Urinary bladder (tissue), 4 donors: ENCODE results near the gene OR1J4. TPM values are rescaled to one million over a fixed set of nuclear protein-coding genes. Genes with fewer than 3 reads are reported as not detected.
"Not testable (repeated sequence)": the region's sequence is repeated elsewhere in the genome, so short reads cannot be mapped to it uniquely, and the experiment has no call there.

Experiments
- DNase-seq: peaks from one replicate; pipeline ENCODE4 v3.0.0-alpha.2; 2015; ENCODE audit errors: extremely low spot score
- H3K27ac ChIP-seq: one replicate; pipeline ENCODE4 v1.5.1; 2013; ENCODE audit warnings: low read depth, mild to moderate bottlenecking, moderate library complexity
- H3K36me3 ChIP-seq: one replicate; pipeline ENCODE4 v1.6.1; 2013; ENCODE audit warnings: mild to moderate bottlenecking, moderate library complexity; ENCODE audit not compliant: insufficient read depth
- H3K4me1 ChIP-seq: one replicate; pipeline ENCODE4 v1.6.1; 2013; ENCODE audit warnings: mild to moderate bottlenecking, moderate library complexity; ENCODE audit not compliant: insufficient read depth
- H3K4me3 ChIP-seq: one replicate; pipeline ENCODE4 v1.5.1; 2013; ENCODE audit warnings: low read depth, low read length
- WGBS: extraction: QIAGEN DNeasy Blood & Tissue Kit; methylation state at CpG from one replicate; pipeline ENCODE4 v1.1.7; 2013; 5-methylcytosine and 5-hydroxymethylcytosine counted together
- polyA plus RNA-seq: library from polyadenylated mRNA; stranded (reverse); fragments of 200-250 nt; gene quantifications from one replicate; pipeline ENCODE4 v1.2.3, GENCODE V29; 2013
- total RNA-seq: library from RNA; depleted of rRNA; stranded (reverse); fragments of >200 nt; gene quantifications from one replicate; pipeline ENCODE4 v1.2.3, GENCODE V29; 2014
- donor health status: healthy with polysubstance abuse.
- donor health status: healthy.

Gene OR1J4
- total and polyA plus RNA-seq, 2 donors: not detected

GRCh38 chr9:122536134-122536533 lies 17.2 kb downstream of the OR1J4 start:
- Histone ChIP-seq H3K36me3 (no peaks in the 10 kb centered on the region), H3K4me1 (no peaks in the 10 kb centered on the region), H3K27ac (no peak overlapping the region), H3K4me3 (no peak overlapping the region)
- WGBS: 95% methylated on average over 1 of the region's 1 CpG
- no peak for DNase-seq

GRCh38 chr9:122537066-122537465 lies 18.1 kb downstream of the OR1J4 start:
- H3K4me1 ChIP-seq, H3K4me3 ChIP-seq, H3K36me3 ChIP-seq, H3K27ac ChIP-seq, DNase-seq: not testable (repeated sequence)
- 75% methylated on average over 7 of the region's 7 CpGs for WGBS

- Histone ChIP-seq H3K36me3 (no peaks in the 10 kb centered on the region), H3K4me1 (no peaks in the 10 kb centered on the region), H3K27ac (no peak overlapping the region), H3K4me3 (no peak overlapping the region)
- no peak for DNase-seq
- 66% methylated on average over 2 of the region's 2 CpGs for WGBS
These were observed 19.8 kb downstream of the OR1J4 start for GRCh38 chr9:122538757-122539156.

GRCh38 chr9:122546196-122546595 lies 27.3 kb downstream of the OR1J4 start:
- Histone ChIP-seq H3K27ac (no peak overlapping the region), H3K36me3 (no peaks in the 10 kb centered on the region), H3K4me3 (no peak overlapping the region), H3K4me1 (no peaks in the 10 kb centered on the region)
- 59% methylated on average over 8 of the region's 8 CpGs for WGBS
- DNase-seq: no peak

GRCh38 chr9:122551371-122551770 lies 32.4 kb downstream of the OR1J4 start:
- H3K4me1 ChIP-seq: no peaks in the 10 kb centered on the region
- DNase-seq: no peak
- WGBS: 70% methylated on average over 5 of the region's 5 CpGs
- H3K36me3 ChIP-seq: no peaks in the 10 kb centered on the region
- no peak overlapping the region for H3K27ac ChIP-seq
- no peak overlapping the region for H3K4me3 ChIP-seq

- no peak within 1 kb of the TSS for H3K4me3 ChIP-seq
- H3K36me3 ChIP-seq: no peaks in the 10 kb centered on the region
- WGBS: 62% methylated on average over 2 of the region's 2 CpGs
These were observed 33.9 kb downstream of the OR1J4 start, which contains the start of gene OR1N2 for GRCh38 chr9:122552812-122553211. OR1N2 (plus strand) TSS chr9:122553112; CDS start chr9:122553212, 100 bp downstream.

GRCh38 chr9:122561446-122561845 lies 42.5 kb downstream of the OR1J4 start:
- 82% methylated on average over 4 of the region's 4 CpGs for WGBS
- Histone ChIP-seq H3K4me3 (no peak overlapping the region), H3K36me3 (no peaks in the 10 kb centered on the region), H3K27ac (no peak overlapping the region), H3K4me1 (no peaks in the 10 kb centered on the region)
- DNase-seq: no peak

More at GRCh38 chr9:122552812-122553211, 33.9 kb downstream of the OR1J4 start, which contains the start of gene OR1N2:
- Histone ChIP-seq H3K27ac (no peak within 1 kb of the TSS), H3K4me1 (no peaks in the 10 kb centered on the region)
- DNase-seq: no peak

- WGBS: 51% methylated on average over 9 of the region's 9 CpGs
- Histone ChIP-seq H3K4me1 (no peaks in the 10 kb centered on the region), H3K27ac (no peak overlapping the region), H3K4me3 (no peak overlapping the region), H3K36me3 (no peaks in the 10 kb centered on the region)
- no peak for DNase-seq
These were observed 43.3 kb downstream of the OR1J4 start for GRCh38 chr9:122562134-122562760.

GRCh38 chr9:122567901-122568300 lies 49.0 kb downstream of the OR1J4 start:
- WGBS: 89% methylated on average over 4 of the region's 4 CpGs
- H3K4me3 ChIP-seq: no peak overlapping the region
- H3K36me3 ChIP-seq: no peaks in the 10 kb centered on the region
- no peaks in the 10 kb centered on the region for H3K4me1 ChIP-seq
- DNase-seq: no peak
- no peak overlapping the region for H3K27ac ChIP-seq

Other genes starting within 250 kb of the OR1J4 start
- gene PTGS1, start 148.1 kb upstream of the OR1J4 start, total RNA-seq: 98.8 TPM
- 348 TPM for gene PTGS1, start 148.1 kb upstream of the OR1J4 start, polyA plus RNA-seq
- gene OR1J1, start 41.2 kb upstream of the OR1J4 start, total RNA-seq: not detected
- not detected for gene OR1J1, start 41.2 kb upstream of the OR1J4 start, polyA plus RNA-seq
- not detected for gene OR1J2, start 8.3 kb upstream of the OR1J4 start, total RNA-seq
- gene OR1J2, start 8.3 kb upstream of the OR1J4 start, polyA plus RNA-seq: not detected
- gene OR1N1, start 8.2 kb downstream of the OR1J4 start, total RNA-seq: not detected
- not detected for gene OR1N1, start 8.2 kb downstream of the OR1J4 start, polyA plus RNA-seq
- gene OR1N2, start 34.0 kb downstream of the OR1J4 start, total RNA-seq: not detected
- not detected for gene OR1N2, start 34.0 kb downstream of the OR1J4 start, polyA plus RNA-seq
- gene OR1L8, start 64.2 kb downstream of the OR1J4 start, total RNA-seq: 0.16 TPM
- gene OR1L8, start 64.2 kb downstream of the OR1J4 start, polyA plus RNA-seq: 0.18 TPM
- not detected for gene OR1Q1, start 95.6 kb downstream of the OR1J4 start, total RNA-seq
- gene OR1Q1, start 95.6 kb downstream of the OR1J4 start, polyA plus RNA-seq: not detected
- not detected for gene OR1B1, start 138.5 kb downstream of the OR1J4 start, total RNA-seq
- gene OR1B1, start 138.5 kb downstream of the OR1J4 start, polyA plus RNA-seq: not detected
- not detected for gene OR1L1, start 142.6 kb downstream of the OR1J4 start, total RNA-seq
- gene OR1L1, start 142.6 kb downstream of the OR1J4 start, polyA plus RNA-seq: not detected
- gene OR1L3, start 156.0 kb downstream of the OR1J4 start, total RNA-seq: not detected
- not detected for gene OR1L3, start 156.0 kb downstream of the OR1J4 start, polyA plus RNA-seq
- gene OR1L4, start 204.8 kb downstream of the OR1J4 start, total RNA-seq: not detected
- gene OR1L4, start 204.8 kb downstream of the OR1J4 start, polyA plus RNA-seq: not detected
- not detected for gene OR1L6, start 223.2 kb downstream of the OR1J4 start, total RNA-seq
- not detected for gene OR1L6, start 223.2 kb downstream of the OR1J4 start, polyA plus RNA-seq